ENCODE measurements around the gene KCNIP4.

The KCNIP4 gene

GRCh38 chr4:21032089-21032645 is 916.4 kb downstream of the KCNIP4 start:
- DNase-seq = no peak

DNA sequence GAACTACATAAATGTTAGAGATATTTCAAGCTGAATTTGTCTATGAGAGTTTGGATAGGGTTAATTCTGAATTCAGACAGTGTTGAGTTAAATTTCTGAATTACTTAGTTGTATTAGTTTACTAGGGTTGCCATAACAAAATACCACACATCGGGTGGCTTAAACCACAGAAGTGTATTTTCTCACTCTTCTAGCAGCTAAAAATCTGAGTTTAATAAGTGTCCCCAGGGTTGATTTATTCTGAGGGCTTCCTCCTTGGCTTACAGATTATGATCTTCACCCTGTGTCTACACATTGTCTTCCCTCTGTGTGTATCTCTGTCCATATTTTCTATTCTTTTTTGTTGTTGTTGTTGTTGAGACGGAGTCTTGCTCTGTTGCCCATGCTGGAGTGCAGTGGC is 929.8 kb downstream of the KCNIP4 start:
- no peak for DNase-seq

GRCh38 chr4:21013501-21013900 is 935.1 kb downstream of the KCNIP4 start:
- no peak for DNase-seq

GRCh38 chr4:21012851-21013331 is 935.7 kb downstream of the KCNIP4 start:
- DNase-seq = no peak

- no peak for DNase-seq
These were observed 937.5 kb downstream of the KCNIP4 start for GRCh38 chr4:21011106-21011505.

DNA sequence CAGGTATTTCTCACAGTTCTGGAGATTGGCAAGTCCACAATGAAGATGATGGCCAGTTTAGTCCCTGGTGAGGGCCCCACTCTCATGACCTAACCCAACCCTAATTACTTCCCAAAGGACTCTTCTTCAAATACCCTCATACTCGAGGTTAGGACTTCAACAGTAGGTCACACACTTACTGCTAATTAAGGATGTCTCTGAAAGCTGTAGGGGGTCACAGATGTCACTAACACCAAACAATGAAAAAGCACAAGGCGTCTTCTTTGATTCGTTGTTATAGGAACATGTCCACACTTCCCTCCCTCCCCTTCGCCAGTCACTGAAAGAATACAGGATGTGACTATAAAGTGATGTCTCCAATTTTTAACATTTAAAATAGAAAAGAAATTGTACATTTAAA is 938.6 kb downstream of the KCNIP4 start:
- DNase-seq = no peak

GRCh38 chr4:21005647-21006046 is 942.9 kb downstream of the KCNIP4 start:
- DNase-seq = no peak

GRCh38 chr4:21002976-21003375 is 945.6 kb downstream of the KCNIP4 start:
- no peak for DNase-seq

GRCh38 chr4:21002286-21002685 is 946.3 kb downstream of the KCNIP4 start:
- no peak for DNase-seq

GRCh38 chr4:21001490-21001889 is 947.1 kb downstream of the KCNIP4 start:
- DNase-seq = no peak

DNA sequence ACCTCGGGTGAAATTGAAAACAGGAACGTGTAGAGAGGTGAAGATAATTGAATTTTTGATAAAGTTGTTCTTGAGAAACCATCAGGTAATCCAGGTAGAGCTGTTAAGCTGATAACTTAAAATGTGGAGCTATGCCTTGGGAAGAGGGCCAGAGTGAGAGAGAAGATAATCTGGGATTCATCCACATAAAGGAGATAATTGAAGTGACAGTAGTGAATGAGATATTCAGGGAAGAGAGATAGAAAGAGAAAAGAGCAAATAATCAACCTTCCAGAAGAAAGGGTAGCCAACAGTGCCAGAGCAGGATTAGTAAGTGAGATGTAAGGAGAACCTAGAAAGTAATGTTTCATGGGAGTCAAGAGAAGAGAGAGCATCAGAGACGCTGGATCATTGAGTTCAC is 950.7 kb downstream of the KCNIP4 start:
- DNase-seq = no peak

DNA sequence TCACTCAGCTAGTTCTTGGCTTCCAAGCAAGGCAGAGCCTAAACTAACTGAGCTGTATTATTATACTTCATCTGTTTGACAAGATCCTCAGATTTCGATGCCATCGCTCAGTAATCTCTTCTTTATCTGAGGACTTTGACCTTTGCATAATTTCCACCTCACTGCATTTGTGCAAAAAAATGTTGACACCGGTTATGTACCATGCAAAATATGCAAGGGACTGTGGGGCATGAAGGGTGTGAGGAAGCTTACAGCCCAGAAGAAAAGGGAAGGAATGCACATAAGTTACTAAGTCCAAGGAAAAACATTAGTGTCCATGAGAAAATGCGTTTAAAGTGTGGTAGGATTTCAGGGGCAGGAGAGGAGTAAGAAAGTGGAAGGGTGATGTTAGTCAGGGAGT is 953.0 kb downstream of the KCNIP4 start:
- DNase-seq = no peak

- DNase-seq = no peak
These were observed 953.6 kb downstream of the KCNIP4 start for GRCh38 chr4:20995015-20995414.

DNA sequence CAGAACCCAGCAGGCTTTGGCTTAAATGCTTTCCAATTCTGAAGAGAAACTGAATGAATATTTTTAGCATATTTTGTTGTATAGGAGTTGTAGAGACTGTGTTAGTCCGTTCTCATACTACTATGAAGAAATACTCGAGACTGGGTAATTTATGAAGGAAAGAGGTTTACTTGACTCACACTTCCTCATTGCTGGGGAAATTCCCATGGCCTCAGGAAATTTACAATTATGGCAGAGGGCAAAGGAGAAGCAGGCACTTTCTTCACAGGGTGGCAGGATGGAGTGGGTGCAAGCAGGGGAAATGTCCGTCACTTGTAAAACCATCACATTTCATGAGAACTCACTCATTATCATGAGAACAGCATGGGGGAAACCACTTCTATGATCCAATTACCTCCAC is 956.6 kb downstream of the KCNIP4 start:
- DNase-seq = no peak

- DNase-seq = no peak
These were observed 961.4 kb downstream of the KCNIP4 start for GRCh38 chr4:20987191-20987590.

GRCh38 chr4:20984576-20984836 is 964.1 kb downstream of the KCNIP4 start:
- no peak for DNase-seq

GRCh38 chr4:20983763-20984575 is 964.6 kb downstream of the KCNIP4 start:
- DNase-seq = no peak

- no peak for DNase-seq
These were observed 966.0 kb downstream of the KCNIP4 start for GRCh38 chr4:20982544-20982943.

DNA sequence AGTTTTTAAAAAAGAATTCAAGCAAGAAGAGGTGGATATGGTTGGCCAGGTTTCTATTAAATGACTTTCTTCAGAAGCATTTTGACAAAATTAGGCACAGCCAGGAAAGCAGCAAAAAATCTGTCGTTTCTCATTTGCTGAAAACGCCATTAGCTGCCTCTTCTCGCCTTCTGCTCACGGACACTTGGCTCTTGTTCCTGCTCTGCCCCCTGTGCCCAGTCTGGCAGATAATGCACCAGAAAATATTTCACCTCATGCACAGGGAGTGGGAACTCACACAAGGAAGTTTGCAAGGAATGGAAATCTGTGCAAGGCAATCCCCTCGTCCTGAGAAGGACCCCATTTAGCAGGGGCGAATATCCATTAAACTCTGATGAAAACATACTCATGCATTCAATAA is 988.3 kb downstream of the KCNIP4 start:
- DNase-seq = no peak

DNA sequence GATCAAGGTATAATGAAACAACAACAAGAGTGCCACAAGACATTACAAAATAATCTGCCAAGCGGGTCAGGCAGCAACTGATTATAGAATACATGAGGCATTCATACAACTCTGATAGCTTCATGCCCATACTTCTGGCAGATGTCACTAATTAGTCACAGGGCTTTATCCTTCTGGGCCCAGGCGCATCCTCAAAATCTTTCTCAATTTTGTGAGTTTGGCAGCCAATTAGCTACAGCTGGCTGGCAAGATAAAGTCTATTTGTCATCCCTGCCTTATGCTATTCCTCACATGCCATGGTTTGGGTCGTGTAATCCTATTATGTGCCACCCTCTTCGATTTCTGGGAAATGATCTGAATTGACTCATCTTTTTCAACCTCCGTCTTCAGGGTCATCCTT is 994.0 kb downstream of the KCNIP4 start:
- DNase-seq = no peak

- DNase-seq = no peak
These were observed 1003.6 kb downstream of the KCNIP4 start for GRCh38 chr4:20944961-20945360.

DNA sequence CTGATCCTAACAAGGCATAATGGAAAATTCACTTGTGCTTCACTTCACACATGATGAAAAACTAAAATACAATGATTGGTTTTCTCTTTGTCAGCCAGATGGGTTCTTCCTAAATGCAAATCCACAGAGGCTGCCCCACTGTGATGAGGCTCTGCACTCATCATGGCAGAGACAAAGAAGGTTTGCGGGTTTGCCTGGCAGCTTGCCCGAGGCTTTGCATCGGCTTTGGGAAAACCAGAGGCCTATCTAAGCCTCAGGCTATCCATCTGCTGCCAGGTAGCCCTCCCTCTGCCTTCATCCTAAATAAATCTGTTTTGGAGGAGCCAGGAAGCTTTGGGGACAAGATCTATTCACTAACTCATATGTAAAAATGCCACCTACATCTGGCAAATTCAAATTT is 1004.1 kb downstream of the KCNIP4 start:
- DNase-seq = no peak

DNA sequence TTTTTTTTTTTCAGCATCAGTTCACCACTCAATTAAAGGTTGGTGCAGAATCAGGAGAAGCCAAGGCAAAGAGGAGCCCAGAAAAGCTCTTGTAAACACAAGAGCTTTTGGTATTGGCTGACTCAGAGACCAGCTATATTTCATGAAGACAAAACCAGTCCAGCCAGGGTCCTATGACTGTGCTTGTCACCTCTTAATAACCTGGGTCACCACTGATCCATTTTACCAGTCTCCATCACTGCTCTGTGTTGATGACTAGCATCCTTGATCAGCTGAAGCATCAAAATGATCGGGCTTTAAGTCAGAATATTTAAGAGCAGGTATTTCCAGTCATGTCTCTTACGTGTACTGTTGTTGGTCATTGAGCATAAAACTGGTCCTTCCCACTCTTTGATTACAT is 1010.4 kb downstream of the KCNIP4 start:
- no peak for DNase-seq

GRCh38 chr4:20926529-20926928 is 1022.0 kb downstream of the KCNIP4 start:
- no peak for DNase-seq

- DNase-seq = no peak
These were observed 1023.4 kb downstream of the KCNIP4 start for GRCh38 chr4:20925176-20925575.

Measured in SHP77 (cell line).